Mammary epithelial cell (primary cell): ENCODE results near the gene PARP12.

Experiments used
- EZH2 ChIP-seq: IDR thresholded peaks from 2 replicates; pipeline ENCODE4 v1.6.1; 2012; ENCODE audit warnings: low read length, inconsistent platforms, borderline replicate concordance
- TF ChIP-seq, protein P1 (sequence below), 2 donors: IDR thresholded peaks in 1 of 2; conservative IDR thresholded peaks in 1 of 2; 2 replicates each; pipeline ENCODE4 v1.5.1; 2011 to 2012; ENCODE audit warnings: inconsistent platforms in 2 of 2, low read length in 2 of 2, mild to moderate bottlenecking in 2 of 2, control low read depth in 1 of 2, low read depth in 1 of 2; ENCODE audit not compliant: insufficient read depth in 1 of 2; ENCODE audit errors: extremely low read depth in 1 of 2

DNA sequence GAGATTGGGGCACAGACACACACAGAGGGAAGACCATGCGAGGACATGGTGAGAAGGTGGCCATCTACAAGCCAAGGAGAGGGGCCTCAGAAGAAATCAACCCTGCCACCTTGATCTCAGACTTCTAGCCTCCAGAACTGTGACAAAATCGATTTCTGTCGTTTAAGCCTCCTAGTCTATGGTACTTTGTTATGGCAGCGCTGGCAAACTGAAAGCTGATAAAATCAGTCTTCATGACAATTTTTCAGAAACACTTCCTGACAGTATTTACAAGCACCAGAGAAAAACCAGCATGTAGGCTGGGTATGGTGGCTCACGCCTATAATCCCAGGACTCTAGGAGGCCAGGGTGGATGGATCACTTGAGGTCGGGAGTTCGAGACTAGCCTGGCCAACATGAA, 4.2 kb downstream of the PARP12 start:
- TF ChIP-seq, protein P1, sequence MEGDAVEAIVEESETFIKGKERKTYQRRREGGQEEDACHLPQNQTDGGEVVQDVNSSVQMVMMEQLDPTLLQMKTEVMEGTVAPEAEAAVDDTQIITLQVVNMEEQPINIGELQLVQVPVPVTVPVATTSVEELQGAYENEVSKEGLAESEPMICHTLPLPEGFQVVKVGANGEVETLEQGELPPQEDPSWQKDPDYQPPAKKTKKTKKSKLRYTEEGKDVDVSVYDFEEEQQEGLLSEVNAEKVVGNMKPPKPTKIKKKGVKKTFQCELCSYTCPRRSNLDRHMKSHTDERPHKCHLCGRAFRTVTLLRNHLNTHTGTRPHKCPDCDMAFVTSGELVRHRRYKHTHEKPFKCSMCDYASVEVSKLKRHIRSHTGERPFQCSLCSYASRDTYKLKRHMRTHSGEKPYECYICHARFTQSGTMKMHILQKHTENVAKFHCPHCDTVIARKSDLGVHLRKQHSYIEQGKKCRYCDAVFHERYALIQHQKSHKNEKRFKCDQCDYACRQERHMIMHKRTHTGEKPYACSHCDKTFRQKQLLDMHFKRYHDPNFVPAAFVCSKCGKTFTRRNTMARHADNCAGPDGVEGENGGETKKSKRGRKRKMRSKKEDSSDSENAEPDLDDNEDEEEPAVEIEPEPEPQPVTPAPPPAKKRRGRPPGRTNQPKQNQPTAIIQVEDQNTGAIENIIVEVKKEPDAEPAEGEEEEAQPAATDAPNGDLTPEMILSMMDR (conservative IDR thresholded peaks at IDR 0.05 in 1 of 2, IDR thresholded peaks at IDR 0.05 in 1 of 2; ENCODE audit: extremely low read depth in 1 of 2, insufficient read depth in 1 of 2, low read depth in 1 of 2, low read length in 2 of 2) = no peak
- no peak for TF ChIP-seq EZH2
